Nephron (organoid): ENCODE data around the gene ANKFN1.

Experiments used
- H3K27ac Mint-ChIP-seq, 3 experiments: 2 replicates each; pipeline ENCODE4 v1.8.0; 2020; ENCODE audit warnings: mixed read lengths in 3 of 3, mild to moderate bottlenecking in 2 of 3, moderate library complexity in 1 of 3
- H3K27me3 Mint-ChIP-seq: 2 replicates; pipeline ENCODE4 v1.8.0; 2021; ENCODE audit warnings: low read depth, mild to moderate bottlenecking, moderate library complexity, mixed read lengths
- H3K36me3 Mint-ChIP-seq: 2 replicates; pipeline ENCODE4 v1.8.0; 2020; ENCODE audit warnings: low read depth, mixed read lengths
- H3K4me1 Mint-ChIP-seq: 2 replicates; pipeline ENCODE4 v1.8.0; 2020; ENCODE audit warnings: mixed read lengths
- H3K4me3 Mint-ChIP-seq, 3 experiments: 2 replicates each; pipeline ENCODE4 v1.8.0; 2020; ENCODE audit warnings: mild to moderate bottlenecking in 3 of 3, mixed read lengths in 3 of 3, moderate library complexity in 2 of 3
- H3K9me3 Mint-ChIP-seq: 2 replicates; pipeline ENCODE4 v1.8.0; 2020; ENCODE audit warnings: mixed read lengths
- CTCF ChIP-seq, 3 experiments: fragments of 200-600 bp; sonication (generic); IDR thresholded peaks; one replicate each; pipeline ENCODE4 v1.5.0; 2021; ENCODE audit warnings: antibody characterized with exemption in 3 of 3; ENCODE audit not compliant: unreplicated experiment in 3 of 3

Gene ANKFN1

GRCh38 chr17:56291226-56291805 is 138.0 kb downstream of the ANKFN1 start:
- TF ChIP-seq CTCF (IDR thresholded peaks at IDR 0.05; ENCODE audit: unreplicated experiment in 3 of 3), result no peak
- peaks cover 5% of the 10 kb centered on the region for H3K27me3 Mint-ChIP-seq
- no peaks in the 10 kb centered on the region for H3K9me3 Mint-ChIP-seq
- H3K4me3 Mint-ChIP-seq, result no peak overlapping the region
- H3K4me1 Mint-ChIP-seq, result peaks cover 6% of the 10 kb centered on the region
- H3K36me3 Mint-ChIP-seq, result no peaks in the 10 kb centered on the region
- H3K27ac Mint-ChIP-seq, result no peak overlapping the region

GRCh38 chr17:56292010-56292409 is 138.7 kb downstream of the ANKFN1 start:
- H3K27ac Mint-ChIP-seq, result no peak overlapping the region
- H3K36me3 Mint-ChIP-seq, result no peaks in the 10 kb centered on the region
- peaks cover 6% of the 10 kb centered on the region for H3K4me1 Mint-ChIP-seq
- H3K9me3 Mint-ChIP-seq, result no peaks in the 10 kb centered on the region
- no peak overlapping the region for H3K4me3 Mint-ChIP-seq
- H3K27me3 Mint-ChIP-seq, result peaks cover 9% of the 10 kb centered on the region
- TF ChIP-seq CTCF (IDR thresholded peaks at IDR 0.05; ENCODE audit: unreplicated experiment in 3 of 3), result no peak

- Mint-ChIP-seq H3K4me3 (no peak overlapping the region), H3K27ac (no peak overlapping the region), H3K36me3 (no peaks in the 10 kb centered on the region), H3K9me3 (no peaks in the 10 kb centered on the region), H3K4me1 (peaks cover 6% of the 10 kb centered on the region), H3K27me3 (peaks cover 11% of the 10 kb centered on the region)
- no peak for TF ChIP-seq CTCF (IDR thresholded peaks at IDR 0.05; ENCODE audit: unreplicated experiment in 3 of 3)
Measured at GRCh38 chr17:56292578-56292977, 139.3 kb downstream of the ANKFN1 start.

- H3K4me3 Mint-ChIP-seq, result no peak overlapping the region
- peaks cover 11% of the 10 kb centered on the region for H3K27me3 Mint-ChIP-seq
- no peaks in the 10 kb centered on the region for H3K4me1 Mint-ChIP-seq
- no peaks in the 10 kb centered on the region for H3K36me3 Mint-ChIP-seq
- H3K27ac Mint-ChIP-seq, result no peak overlapping the region
- H3K9me3 Mint-ChIP-seq, result no peaks in the 10 kb centered on the region
- TF ChIP-seq CTCF (IDR thresholded peaks at IDR 0.05; ENCODE audit: unreplicated experiment in 3 of 3), result no peak
Measured at GRCh38 chr17:56297184-56297583, 143.9 kb downstream of the ANKFN1 start.

GRCh38 chr17:56298846-56299245 is 145.6 kb downstream of the ANKFN1 start:
- peaks cover 8% of the 10 kb centered on the region for H3K27me3 Mint-ChIP-seq
- H3K9me3 Mint-ChIP-seq, result no peaks in the 10 kb centered on the region
- H3K36me3 Mint-ChIP-seq, result no peaks in the 10 kb centered on the region
- no peak overlapping the region for H3K4me3 Mint-ChIP-seq
- H3K27ac Mint-ChIP-seq, result no peak overlapping the region
- TF ChIP-seq CTCF (IDR thresholded peaks at IDR 0.05; ENCODE audit: unreplicated experiment in 3 of 3), result no peak
- H3K4me1 Mint-ChIP-seq, result no peaks in the 10 kb centered on the region

GRCh38 chr17:56300144-56300543 is 146.9 kb downstream of the ANKFN1 start:
- H3K4me1 Mint-ChIP-seq, result no peaks in the 10 kb centered on the region
- TF ChIP-seq CTCF (IDR thresholded peaks at IDR 0.05; ENCODE audit: unreplicated experiment in 3 of 3), result no peak
- H3K9me3 Mint-ChIP-seq, result no peaks in the 10 kb centered on the region
- H3K27ac Mint-ChIP-seq, result no peak overlapping the region
- no peaks in the 10 kb centered on the region for H3K36me3 Mint-ChIP-seq
- H3K4me3 Mint-ChIP-seq, result no peak overlapping the region
- H3K27me3 Mint-ChIP-seq, result peaks cover 5% of the 10 kb centered on the region
